ENCODE results near the gene OPN4. TPM values are rescaled to one million over a fixed set of nuclear protein-coding genes. Genes with fewer than 3 reads are reported as not detected.

OPN4 gene
- total and polyA plus RNA-seq, 2 of the 8 experiments (the other 6 are each of a cell fraction or from before 2014, with no cell fraction given) = not detected

GRCh38 chr10:86705905-86706304, 51.6 kb downstream of the OPN4 start:
- no peak overlapping the region for H3K27ac ChIP-seq (ENCODE audit: low read depth, low read length)
- H3K18ac ChIP-seq (ENCODE audit: extremely low read depth, low read length) = no peak overlapping the region
- H4K8ac ChIP-seq (ENCODE audit: extremely low read depth, insufficient read depth, low read length) = no peak overlapping the region
- H2BK5ac ChIP-seq (ENCODE audit: low read depth, low read length) = 0 out of 2 replicates have a peak overlapping the region, but pooled peaks have one; percentile 4
- no peak overlapping the region for H4K91ac ChIP-seq (replicated peaks; ENCODE audit: insufficient read length, low read length)
- DNase-seq (ENCODE audit: low read depth in 1 of 2, low spot score in 2 of 2) (no peak), FAIRE-seq (no peak)
- H3K4ac ChIP-seq (replicated peaks; ENCODE audit: insufficient read length, low read depth, low read length) = no peak overlapping the region
- no peak overlapping the region for H3K14ac ChIP-seq (ENCODE audit: insufficient read length)
- CTCF ChIA-PET (ENCODE audit: partially characterized antibody) = interaction anchor here (0.6 to 9.3 kb wide), 8 partner anchors 12 to 238 kb away, joined by 3 to 59 read pairs (median 4); no protein-coding TSS in a partner anchor
- no peak overlapping the region for H3K9ac ChIP-seq (replicated peaks in 1 of 4; ENCODE audit: extremely low read depth in 1 of 4, low read depth in 3 of 4, low read length in 3 of 4)
- H2BK20ac ChIP-seq (ENCODE audit: low read length) = no peak overlapping the region
- no peak overlapping the region for H4K5ac ChIP-seq (ENCODE audit: insufficient read length, low read depth, low read length)
- no peak overlapping the region; the same call in 1 of the 2 replicates for H2BK12ac ChIP-seq (ENCODE audit: low read depth, low read length)
- H3K36me3 ChIP-seq (ENCODE audit: control insufficient read depth in 2 of 4, insufficient read depth in 4 of 4, low read length in 3 of 4) = no peaks in the 10 kb centered on the region
- H3K4me2 ChIP-seq (ENCODE audit: insufficient read depth in 1 of 2, low read depth in 2 of 2, low read length in 2 of 2) = no peak overlapping the region
- no peak overlapping the region for H3K4me3 ChIP-seq (ENCODE audit: extremely low read depth in 1 of 4, insufficient read depth in 2 of 4, low read depth in 3 of 4, low read length in 4 of 4)
- no peaks in the 10 kb centered on the region for H3K79me1 ChIP-seq (ENCODE audit: low read depth, low read length)
- no peak overlapping the region; the same call in 1 of the 2 replicates for H2BK15ac ChIP-seq (ENCODE audit: low read length)
- no peak overlapping the region for H2AK5ac ChIP-seq (ENCODE audit: low read depth, low read length)
- H3K27me3 ChIP-seq (replicated peaks in 1 of 4; ENCODE audit: control insufficient read depth in 3 of 4, extremely low read depth in 1 of 4, insufficient read depth in 3 of 4, low read length in 3 of 4) = no peaks in the 10 kb centered on the region
- TF ChIP-seq CTBP2 (IDR thresholded peaks at IDR 0.05; ENCODE audit: borderline replicate concordance, insufficient read depth, insufficient read length, low read length) (no peak), ZNF274 (IDR thresholded peaks at IDR 0.05; ENCODE audit: borderline replicate concordance, extremely low read depth, low read length) (no peak), PHF8 (conservative IDR thresholded peaks at IDR 0.05; ENCODE audit: low read depth, low read length) (no peak), CHD1 (IDR thresholded peaks at IDR 0.05; ENCODE audit: low read depth, low read length) (no peak), HDAC6 (IDR thresholded peaks at IDR 0.05; ENCODE audit: low read depth, low read length) (no peak), EZH2 (IDR thresholded peaks at IDR 0.05; ENCODE audit: low read depth, low read length, severe bottlenecking) (no peak), FOSL1 (IDR thresholded peaks at IDR 0.05; ENCODE audit: insufficient read depth, low read depth, low read length) (no peak)
- POLR2A ChIA-PET (ENCODE audit: partially characterized antibody) = interaction anchor here (1.3 to 1.5 kb wide), 2 partner anchors 50 to 64 kb away, joined by 4 to 8 read pairs; partner anchors contain the start of gene BMPR1A
- no peak overlapping the region for H2AFZ ChIP-seq (ENCODE audit: low read length)
- no peak overlapping the region for H3K56ac ChIP-seq (replicated peaks; ENCODE audit: insufficient read length, low read depth, low read length)
- no peaks in the 10 kb centered on the region; the same call in 1 of the 2 replicates for H3K23me2 ChIP-seq (ENCODE audit: low read depth, low read length)
- H2BK120ac ChIP-seq (replicated peaks; ENCODE audit: low read depth, low read length) = no peak overlapping the region
- no peak overlapping the region for H3K23ac ChIP-seq (ENCODE audit: insufficient read length)
- no peaks in the 10 kb centered on the region for H3K79me2 ChIP-seq (ENCODE audit: control insufficient read depth in 1 of 2, insufficient read depth in 2 of 2, low read length in 2 of 2)
- no peaks in the 10 kb centered on the region for H4K20me1 ChIP-seq (replicated peaks in 1 of 2; ENCODE audit: control insufficient read depth in 1 of 2, insufficient read depth in 2 of 2, low read length in 2 of 2)
- H3K9me3 ChIP-seq (ENCODE audit: insufficient read depth in 2 of 2, low read depth in 1 of 2, low read length in 1 of 2) = no peaks in the 10 kb centered on the region
- 86% methylated on average over 2 of the region's 2 CpGs; no CpG with 5 or more reads in 1 of the 2 experiments for WGBS, 2 experiments (ENCODE audit: extremely low coverage in 1 of 2, insufficient coverage in 1 of 2, insufficient read length in 1 of 2, insufficient replicate concordance in 2 of 2, low coverage in 1 of 2, low lambda C conversion rate in 2 of 2, missing lambda C conversion rate in 1 of 2)
- H3K4me1 ChIP-seq (replicated peaks in 1 of 4; ENCODE audit: control insufficient read depth in 3 of 4, insufficient read depth in 4 of 4, low read length in 3 of 4) = peaks cover 0 to 16% (median 8%) of the 10 kb centered on the region in 4 experiments; a peak in 6 of 7 replicates

Measured in H1 (cell line).